Bronchial epithelial cell (primary cell): ENCODE data around the gene FBXL17. TPM values are rescaled to one million over a fixed set of nuclear protein-coding genes. Genes with fewer than 3 reads are reported as not detected.

Experiments used
- DNase-seq: peaks from one replicate; pipeline ENCODE4 v3.0.0-alpha.2; 2010; ENCODE audit warnings: low read depth
- FAIRE-seq: peaks from 2 replicates; lab custom pipeline; 2011; peaks lifted over from hg19 to GRCh38; lab: Jason Lieb, UNC
- H3K27me3 ChIP-seq: 2 replicates; pipeline ENCODE4 v1.5.1; 2011; ENCODE audit warnings: low read length; ENCODE audit not compliant: control insufficient read depth, insufficient read depth
- H3K36me3 ChIP-seq: 2 replicates; pipeline ENCODE4 v1.5.1; 2011; ENCODE audit warnings: low read length; ENCODE audit not compliant: control insufficient read depth, insufficient read depth
- H3K4me3 ChIP-seq: 2 replicates; pipeline ENCODE4 v1.5.1; 2011; ENCODE audit warnings: mild to moderate bottlenecking, low read depth, low read length, control low read depth
- total RNA-seq: library from RNA; depleted of rRNA; stranded (reverse); fragments of >200 nt; gene quantifications from 2 replicates; pipeline ENCODE4 v1.2.1, GENCODE V29; 2014
- TF ChIP-seq, protein P1 (sequence below): IDR thresholded peaks from 2 replicates; pipeline ENCODE4 v1.5.1; 2011; ENCODE audit warnings: mild to moderate bottlenecking, moderate library complexity, low read length, control low read depth, inconsistent platforms; ENCODE audit not compliant: insufficient read depth, severe bottlenecking

Gene FBXL17
- total RNA-seq, 1 donor from 2014 or later, result 6.6 TPM

DNA sequence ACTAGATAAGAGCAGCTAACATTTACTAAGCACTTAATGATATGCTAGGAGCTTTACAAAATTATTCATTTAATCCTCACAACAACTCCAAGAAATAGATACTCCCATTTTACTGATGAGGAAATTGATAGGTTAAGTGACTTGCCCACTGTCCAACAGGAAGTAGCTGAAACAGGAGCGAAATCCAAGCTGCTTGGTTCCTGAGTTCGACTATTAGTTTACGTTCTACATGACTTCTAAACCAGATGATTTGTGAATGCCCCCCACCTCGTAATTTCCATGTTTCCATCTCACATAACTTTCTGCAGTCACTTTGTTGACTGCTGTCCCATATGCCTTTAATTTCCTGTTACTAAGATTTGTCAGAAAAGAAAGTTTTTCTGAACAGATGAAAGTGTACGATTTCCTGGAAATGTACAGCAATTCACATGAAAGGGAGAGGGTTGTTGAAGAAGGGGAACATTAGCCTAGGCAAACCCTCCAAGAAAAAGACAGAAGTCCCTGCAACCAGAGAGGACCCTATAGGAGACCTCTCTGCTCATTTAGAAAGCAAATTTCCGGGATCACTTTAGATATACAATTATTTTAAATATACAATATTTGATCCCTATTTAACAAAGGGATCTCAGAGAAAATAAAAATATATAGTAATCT lies 432.1 kb downstream of the FBXL17 start:
- TF ChIP-seq, protein P1, sequence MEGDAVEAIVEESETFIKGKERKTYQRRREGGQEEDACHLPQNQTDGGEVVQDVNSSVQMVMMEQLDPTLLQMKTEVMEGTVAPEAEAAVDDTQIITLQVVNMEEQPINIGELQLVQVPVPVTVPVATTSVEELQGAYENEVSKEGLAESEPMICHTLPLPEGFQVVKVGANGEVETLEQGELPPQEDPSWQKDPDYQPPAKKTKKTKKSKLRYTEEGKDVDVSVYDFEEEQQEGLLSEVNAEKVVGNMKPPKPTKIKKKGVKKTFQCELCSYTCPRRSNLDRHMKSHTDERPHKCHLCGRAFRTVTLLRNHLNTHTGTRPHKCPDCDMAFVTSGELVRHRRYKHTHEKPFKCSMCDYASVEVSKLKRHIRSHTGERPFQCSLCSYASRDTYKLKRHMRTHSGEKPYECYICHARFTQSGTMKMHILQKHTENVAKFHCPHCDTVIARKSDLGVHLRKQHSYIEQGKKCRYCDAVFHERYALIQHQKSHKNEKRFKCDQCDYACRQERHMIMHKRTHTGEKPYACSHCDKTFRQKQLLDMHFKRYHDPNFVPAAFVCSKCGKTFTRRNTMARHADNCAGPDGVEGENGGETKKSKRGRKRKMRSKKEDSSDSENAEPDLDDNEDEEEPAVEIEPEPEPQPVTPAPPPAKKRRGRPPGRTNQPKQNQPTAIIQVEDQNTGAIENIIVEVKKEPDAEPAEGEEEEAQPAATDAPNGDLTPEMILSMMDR, result no peak
- no peak overlapping the region for H3K4me3 ChIP-seq
- DNase-seq (no peak), FAIRE-seq (no peak)
- H3K36me3 ChIP-seq, result no peaks in the 10 kb centered on the region
- H3K27me3 ChIP-seq, result no peaks in the 10 kb centered on the region

DNA sequence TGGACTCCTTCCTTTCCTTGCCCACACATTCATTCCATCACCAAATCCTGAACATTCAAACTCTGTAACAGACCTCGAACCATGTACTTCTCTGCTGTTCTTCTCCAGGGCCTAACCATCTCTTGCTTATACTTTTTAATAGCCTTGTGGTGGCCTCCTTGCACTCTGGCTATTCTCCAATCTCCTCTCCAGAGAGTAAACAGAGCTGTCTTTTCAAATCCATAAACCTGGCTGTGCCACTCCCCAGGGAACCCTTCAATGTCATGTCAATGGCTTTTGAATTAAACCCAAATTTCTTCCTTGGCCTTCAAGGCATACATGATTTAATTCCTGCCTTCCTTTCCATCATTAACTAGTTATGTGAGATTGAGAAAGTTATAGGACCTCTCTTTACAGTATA lies 433.5 kb downstream of the FBXL17 start:
- TF ChIP-seq, protein P1, result no peak
- Histone ChIP-seq H3K27me3 (no peaks in the 10 kb centered on the region), H3K36me3 (no peaks in the 10 kb centered on the region), H3K4me3 (no peak overlapping the region)
- no peak for DNase-seq
- FAIRE-seq, result no peak

DNA sequence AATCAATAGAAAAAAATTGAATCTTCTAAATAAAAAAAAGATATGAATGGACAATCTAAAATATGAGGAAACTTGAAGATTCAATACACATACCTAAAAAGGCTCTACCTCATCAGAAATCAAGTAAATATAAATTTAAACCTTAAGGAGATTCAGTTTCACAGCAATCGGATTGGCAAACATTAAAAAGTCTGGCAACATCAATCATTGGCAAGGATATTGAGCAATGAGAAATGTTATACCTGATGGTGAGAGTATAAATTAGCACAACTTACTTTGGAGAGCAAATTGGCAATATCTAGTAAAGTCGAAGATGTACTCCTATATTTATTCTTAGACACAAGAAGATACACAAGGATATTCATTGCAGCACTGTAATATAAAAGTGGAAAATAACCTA lies 436.8 kb downstream of the FBXL17 start:
- H3K4me3 ChIP-seq, result no peak overlapping the region
- no peaks in the 10 kb centered on the region for H3K27me3 ChIP-seq
- H3K36me3 ChIP-seq, result no peaks in the 10 kb centered on the region
- TF ChIP-seq, protein P1, result no peak
- DNase-seq (no peak), FAIRE-seq (no peak)

GRCh38 chr5:107943923-107944322 lies 438.0 kb downstream of the FBXL17 start:
- FAIRE-seq (no peak), DNase-seq (no peak)
- no peaks in the 10 kb centered on the region for H3K27me3 ChIP-seq
- no peaks in the 10 kb centered on the region for H3K36me3 ChIP-seq
- TF ChIP-seq, protein P1, result no peak
- no peak overlapping the region for H3K4me3 ChIP-seq

DNA sequence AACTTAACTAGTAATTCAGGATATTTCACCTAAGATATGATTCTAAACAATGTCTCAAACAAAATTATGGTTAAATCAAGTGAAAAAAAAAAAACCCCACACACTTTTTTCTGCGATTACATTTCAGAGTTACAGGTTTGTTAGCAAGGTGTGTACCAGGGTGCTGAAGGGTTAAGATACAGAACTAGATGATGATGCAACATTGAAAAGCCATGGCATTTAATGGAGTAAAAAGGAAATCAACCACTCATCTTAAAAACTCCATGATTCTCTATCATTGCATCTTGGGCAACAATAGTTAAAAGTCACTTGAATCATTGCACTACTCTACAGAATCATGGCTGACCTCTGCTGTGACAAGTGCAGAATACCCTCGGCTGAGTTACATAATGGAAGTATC lies 440.9 kb downstream of the FBXL17 start:
- Histone ChIP-seq H3K36me3 (no peaks in the 10 kb centered on the region), H3K27me3 (no peaks in the 10 kb centered on the region), H3K4me3 (no peak overlapping the region)
- FAIRE-seq, result no peak
- TF ChIP-seq, protein P1, result no peak
- DNase-seq, result no peak
